Neural cell (in vitro differentiated cells): ENCODE results near the gene PVALEF. TPM values are rescaled to one million over a fixed set of nuclear protein-coding genes. Genes with fewer than 3 reads are reported as not detected.

Source experiments
- H2AFZ ChIP-seq: fragments of 200-600, 300-800 bp; sonication (generic), shearing (Covaris generic); 2 replicates; pipeline ENCODE4 v1.6.0; 2014; ENCODE audit warnings: low read depth, mild to moderate bottlenecking, antibody characterized with exemption, low read length, moderate library complexity
- H3F3A ChIP-seq: fragments of 200-600 bp; shearing (Covaris generic); 2 replicates; pipeline ENCODE4 v1.6.1; 2016; ENCODE audit warnings: mild to moderate bottlenecking, moderate library complexity, mixed read lengths, antibody characterized with exemption, low read length; ENCODE audit not compliant: insufficient read depth, poor library complexity, severe bottlenecking
- H3K27ac ChIP-seq: fragments of 200-600, 300-800 bp; sonication (generic), shearing (Covaris generic); 2 replicates; pipeline ENCODE4 v1.5.1; 2014; ENCODE audit warnings: mild to moderate bottlenecking, low read length, moderate library complexity
- H3K27me3 ChIP-seq: fragments of 300-800, 200-600 bp; sonication (generic), shearing (Covaris generic); 2 replicates; pipeline ENCODE4 v1.6.0; 2014; ENCODE audit warnings: mild to moderate bottlenecking, low read depth, low read length, moderate library complexity; ENCODE audit not compliant: insufficient read depth
- H3K36me3 ChIP-seq: fragments of 300-800, 200-600 bp; sonication (generic), shearing (Covaris generic); 2 replicates; pipeline ENCODE4 v1.5.1; 2014; ENCODE audit warnings: mild to moderate bottlenecking, antibody characterized with exemption, low read length, moderate library complexity; ENCODE audit not compliant: insufficient read depth
- H3K4me2 ChIP-seq: fragments of 300-800, 200-600 bp; sonication (generic), shearing (Covaris generic); 2 replicates; pipeline ENCODE4 v1.6.0; 2014; ENCODE audit warnings: mild to moderate bottlenecking, low read length
- H3K4me3 ChIP-seq: fragments of 300-800, 200-600 bp; sonication (generic), shearing (Covaris generic); 2 replicates; pipeline ENCODE4 v1.5.1; 2014; ENCODE audit warnings: mild to moderate bottlenecking, low read length, moderate library complexity
- H3K79me2 ChIP-seq: fragments of 200-600 bp; shearing (Covaris generic); replicated peaks from 2 replicates; pipeline ENCODE4 v1.6.0; 2014; ENCODE audit warnings: mild to moderate bottlenecking, low read length, moderate library complexity; ENCODE audit not compliant: insufficient read depth
- H3K9ac ChIP-seq: fragments of 300-800, 200-600 bp; sonication (generic), shearing (Covaris generic); 2 replicates; pipeline ENCODE4 v1.6.1; 2016; ENCODE audit warnings: mild to moderate bottlenecking, low read length, mixed read lengths
- H3K9me2 ChIP-seq: fragments of 200-600 bp; shearing (Covaris generic); 2 replicates; pipeline ENCODE4 v1.6.1; 2016; ENCODE audit warnings: mild to moderate bottlenecking, low read length, mixed read lengths; ENCODE audit not compliant: insufficient read depth
- H3K9me3 ChIP-seq: fragments of 200-600, 300-800 bp; sonication (generic), shearing (Covaris generic); 2 replicates; pipeline ENCODE4 v1.6.1; 2016; ENCODE audit warnings: mild to moderate bottlenecking, mixed run types, low read length, moderate library complexity, mixed read lengths
- H4K20me1 ChIP-seq: fragments of 200-600 bp; shearing (Covaris generic); 2 replicates; pipeline ENCODE4 v1.6.1; 2016; ENCODE audit warnings: mild to moderate bottlenecking, mixed run types; ENCODE audit not compliant: insufficient read depth
- EP300 ChIP-seq: fragments of 450-650 bp; conservative IDR thresholded peaks from 2 replicates; pipeline ENCODE4 v1.6.1; 2014; ENCODE audit warnings: antibody characterized with exemption, mild to moderate bottlenecking, moderate library complexity; ENCODE audit not compliant: poor library complexity, severe bottlenecking
- EZH2 ChIP-seq: fragments of 200-600, 300-800 bp; shearing (Covaris generic), sonication (generic); IDR thresholded peaks from 2 replicates; pipeline ENCODE4 v1.6.1; 2014; ENCODE audit warnings: antibody characterized with exemption, low read length, borderline replicate concordance, mild to moderate bottlenecking; ENCODE audit not compliant: insufficient read depth, poor library complexity, severe bottlenecking
- MXI1 ChIP-seq: fragments of 450-650 bp; conservative IDR thresholded peaks from 2 replicates; pipeline ENCODE4 v1.6.1; 2014; ENCODE audit warnings: antibody characterized with exemption, mild to moderate bottlenecking; ENCODE audit not compliant: poor library complexity, severe bottlenecking
- POLR2AphosphoS5 ChIP-seq: IDR thresholded peaks from 2 replicates; pipeline ENCODE4 v1.6.1; 2012
- RAD21 ChIP-seq: fragments of 450-650 bp; conservative IDR thresholded peaks from 2 replicates; pipeline ENCODE4 v1.6.1; 2014; ENCODE audit warnings: antibody characterized with exemption, mild to moderate bottlenecking, moderate library complexity
- SMC3 ChIP-seq: fragments of 450-650 bp; conservative IDR thresholded peaks from 2 replicates; pipeline ENCODE4 v1.6.1; 2014; ENCODE audit warnings: antibody characterized with exemption, mild to moderate bottlenecking, moderate library complexity; ENCODE audit not compliant: poor library complexity
- TAF1 ChIP-seq: IDR thresholded peaks from 2 replicates; pipeline ENCODE4 v1.6.1; 2012; ENCODE audit warnings: low read depth
- polyA plus RNA-seq: library from polyadenylated mRNA; depleted of rRNA; stranded (reverse); fragments of >200 nt; gene quantifications from 2 replicates; pipeline ENCODE4 v1.2.3, GENCODE V29; 2014
- TF ChIP-seq, protein P1 (sequence below): fragments of 450-650 bp; IDR thresholded peaks from 2 replicates; pipeline ENCODE4 v1.5.1; 2014; ENCODE audit warnings: antibody characterized with exemption, mild to moderate bottlenecking, moderate library complexity; ENCODE audit not compliant: poor library complexity, severe bottlenecking
- TF ChIP-seq, protein P2 (sequence below): IDR thresholded peaks from 2 replicates; pipeline ENCODE4 v1.6.1; 2012; ENCODE audit warnings: borderline replicate concordance

PVALEF gene
- polyA plus RNA-seq, 1 donor from 2014 or later: not detected

DNA sequence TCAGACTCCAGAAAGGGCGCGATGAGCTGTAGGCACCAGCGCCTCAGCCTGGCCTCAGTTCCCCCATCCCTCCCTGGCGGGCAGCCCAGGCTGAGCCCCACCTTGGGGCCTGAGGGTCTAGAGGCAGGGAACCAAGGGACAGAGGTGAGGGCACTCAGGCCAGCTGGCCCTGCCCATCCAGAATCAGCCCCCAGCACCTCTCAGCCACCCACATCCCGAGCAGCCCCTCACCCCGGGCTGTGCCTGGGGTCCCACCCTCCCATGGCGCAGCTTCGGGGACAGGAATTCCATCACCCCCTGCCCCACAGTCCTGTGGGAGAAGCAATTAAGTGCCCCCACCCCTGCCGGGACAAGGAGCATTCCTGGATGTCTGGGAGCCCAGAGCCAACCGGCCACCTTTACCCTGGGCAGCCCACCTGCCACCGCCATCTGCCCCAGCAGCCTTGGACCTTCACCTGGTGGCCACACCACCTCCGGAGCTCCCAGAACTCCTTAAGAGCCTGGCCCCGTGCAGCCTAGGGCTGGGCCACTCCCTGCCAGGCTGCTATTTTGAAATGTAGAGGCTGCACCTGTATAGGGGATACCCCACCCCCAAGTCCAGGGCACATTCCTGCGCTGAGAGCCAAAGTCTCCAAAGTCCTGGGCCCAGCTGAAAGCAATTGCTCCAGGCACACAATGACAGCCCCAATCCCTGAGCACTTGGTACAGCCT lies 33.7 kb upstream of the PVALEF start:
- no peaks in the 10 kb centered on the region for H3K79me2 ChIP-seq
- H4K20me1 ChIP-seq: no peaks in the 10 kb centered on the region
- H3K9me2 ChIP-seq: no peaks in the 10 kb centered on the region
- no peak overlapping the region for H2AFZ ChIP-seq
- TF ChIP-seq, protein P1, sequence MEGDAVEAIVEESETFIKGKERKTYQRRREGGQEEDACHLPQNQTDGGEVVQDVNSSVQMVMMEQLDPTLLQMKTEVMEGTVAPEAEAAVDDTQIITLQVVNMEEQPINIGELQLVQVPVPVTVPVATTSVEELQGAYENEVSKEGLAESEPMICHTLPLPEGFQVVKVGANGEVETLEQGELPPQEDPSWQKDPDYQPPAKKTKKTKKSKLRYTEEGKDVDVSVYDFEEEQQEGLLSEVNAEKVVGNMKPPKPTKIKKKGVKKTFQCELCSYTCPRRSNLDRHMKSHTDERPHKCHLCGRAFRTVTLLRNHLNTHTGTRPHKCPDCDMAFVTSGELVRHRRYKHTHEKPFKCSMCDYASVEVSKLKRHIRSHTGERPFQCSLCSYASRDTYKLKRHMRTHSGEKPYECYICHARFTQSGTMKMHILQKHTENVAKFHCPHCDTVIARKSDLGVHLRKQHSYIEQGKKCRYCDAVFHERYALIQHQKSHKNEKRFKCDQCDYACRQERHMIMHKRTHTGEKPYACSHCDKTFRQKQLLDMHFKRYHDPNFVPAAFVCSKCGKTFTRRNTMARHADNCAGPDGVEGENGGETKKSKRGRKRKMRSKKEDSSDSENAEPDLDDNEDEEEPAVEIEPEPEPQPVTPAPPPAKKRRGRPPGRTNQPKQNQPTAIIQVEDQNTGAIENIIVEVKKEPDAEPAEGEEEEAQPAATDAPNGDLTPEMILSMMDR: no peak
- TF ChIP-seq SMC3 (no peak), POLR2AphosphoS5 (no peak), EP300 (no peak), TAF1 (no peak), EZH2 (no peak), MXI1 (no peak), RAD21 (no peak)
- TF ChIP-seq, protein P2, sequence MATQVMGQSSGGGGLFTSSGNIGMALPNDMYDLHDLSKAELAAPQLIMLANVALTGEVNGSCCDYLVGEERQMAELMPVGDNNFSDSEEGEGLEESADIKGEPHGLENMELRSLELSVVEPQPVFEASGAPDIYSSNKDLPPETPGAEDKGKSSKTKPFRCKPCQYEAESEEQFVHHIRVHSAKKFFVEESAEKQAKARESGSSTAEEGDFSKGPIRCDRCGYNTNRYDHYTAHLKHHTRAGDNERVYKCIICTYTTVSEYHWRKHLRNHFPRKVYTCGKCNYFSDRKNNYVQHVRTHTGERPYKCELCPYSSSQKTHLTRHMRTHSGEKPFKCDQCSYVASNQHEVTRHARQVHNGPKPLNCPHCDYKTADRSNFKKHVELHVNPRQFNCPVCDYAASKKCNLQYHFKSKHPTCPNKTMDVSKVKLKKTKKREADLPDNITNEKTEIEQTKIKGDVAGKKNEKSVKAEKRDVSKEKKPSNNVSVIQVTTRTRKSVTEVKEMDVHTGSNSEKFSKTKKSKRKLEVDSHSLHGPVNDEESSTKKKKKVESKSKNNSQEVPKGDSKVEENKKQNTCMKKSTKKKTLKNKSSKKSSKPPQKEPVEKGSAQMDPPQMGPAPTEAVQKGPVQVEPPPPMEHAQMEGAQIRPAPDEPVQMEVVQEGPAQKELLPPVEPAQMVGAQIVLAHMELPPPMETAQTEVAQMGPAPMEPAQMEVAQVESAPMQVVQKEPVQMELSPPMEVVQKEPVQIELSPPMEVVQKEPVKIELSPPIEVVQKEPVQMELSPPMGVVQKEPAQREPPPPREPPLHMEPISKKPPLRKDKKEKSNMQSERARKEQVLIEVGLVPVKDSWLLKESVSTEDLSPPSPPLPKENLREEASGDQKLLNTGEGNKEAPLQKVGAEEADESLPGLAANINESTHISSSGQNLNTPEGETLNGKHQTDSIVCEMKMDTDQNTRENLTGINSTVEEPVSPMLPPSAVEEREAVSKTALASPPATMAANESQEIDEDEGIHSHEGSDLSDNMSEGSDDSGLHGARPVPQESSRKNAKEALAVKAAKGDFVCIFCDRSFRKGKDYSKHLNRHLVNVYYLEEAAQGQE: no peak
- H3K9me3 ChIP-seq: no peaks in the 10 kb centered on the region
- H3F3A ChIP-seq: no peaks in the 10 kb centered on the region
- no peak overlapping the region for H3K27ac ChIP-seq
- no peaks in the 10 kb centered on the region for H3K36me3 ChIP-seq
- no peak overlapping the region for H3K9ac ChIP-seq
- no peak overlapping the region for H3K4me3 ChIP-seq
- no peaks in the 10 kb centered on the region for H3K27me3 ChIP-seq
- H3K4me2 ChIP-seq: no peak overlapping the region

DNA sequence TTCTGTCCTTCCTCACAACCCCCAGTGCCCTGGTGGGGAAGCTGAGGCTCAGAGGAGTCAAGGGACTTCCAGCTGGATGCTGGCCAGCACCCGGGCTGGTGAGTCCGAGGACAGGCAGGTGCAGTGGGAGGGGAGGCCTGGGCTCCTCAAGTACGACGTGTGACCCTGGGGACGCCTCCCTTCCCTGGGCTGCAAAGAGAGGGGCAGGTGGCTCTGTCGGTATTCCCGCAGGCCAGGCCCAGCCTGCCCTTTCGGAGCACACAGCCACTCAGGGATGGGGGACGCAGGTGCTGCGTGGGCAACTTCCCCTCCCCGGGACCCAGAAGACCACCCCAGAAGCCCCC lies 33.1 kb upstream of the PVALEF start:
- Histone ChIP-seq H3K79me2 (no peaks in the 10 kb centered on the region), H3K27ac (no peak overlapping the region), H3K4me3 (no peak overlapping the region), H3F3A (no peaks in the 10 kb centered on the region), H3K9me3 (no peaks in the 10 kb centered on the region), H3K9me2 (no peaks in the 10 kb centered on the region), H3K4me2 (no peak overlapping the region), H3K36me3 (no peaks in the 10 kb centered on the region), H3K9ac (no peak overlapping the region), H2AFZ (no peak overlapping the region), H3K27me3 (no peaks in the 10 kb centered on the region), H4K20me1 (no peaks in the 10 kb centered on the region)
- TF ChIP-seq RAD21 (no peak), EP300 (no peak), POLR2AphosphoS5 (no peak), MXI1 (no peak), EZH2 (no peak), TAF1 (no peak), SMC3 (no peak)
- TF ChIP-seq, protein P2: no peak
- TF ChIP-seq, protein P1: no peak
